Measurements from ENCODE around the gene ZBED4.

ZBED4 gene

DNA sequence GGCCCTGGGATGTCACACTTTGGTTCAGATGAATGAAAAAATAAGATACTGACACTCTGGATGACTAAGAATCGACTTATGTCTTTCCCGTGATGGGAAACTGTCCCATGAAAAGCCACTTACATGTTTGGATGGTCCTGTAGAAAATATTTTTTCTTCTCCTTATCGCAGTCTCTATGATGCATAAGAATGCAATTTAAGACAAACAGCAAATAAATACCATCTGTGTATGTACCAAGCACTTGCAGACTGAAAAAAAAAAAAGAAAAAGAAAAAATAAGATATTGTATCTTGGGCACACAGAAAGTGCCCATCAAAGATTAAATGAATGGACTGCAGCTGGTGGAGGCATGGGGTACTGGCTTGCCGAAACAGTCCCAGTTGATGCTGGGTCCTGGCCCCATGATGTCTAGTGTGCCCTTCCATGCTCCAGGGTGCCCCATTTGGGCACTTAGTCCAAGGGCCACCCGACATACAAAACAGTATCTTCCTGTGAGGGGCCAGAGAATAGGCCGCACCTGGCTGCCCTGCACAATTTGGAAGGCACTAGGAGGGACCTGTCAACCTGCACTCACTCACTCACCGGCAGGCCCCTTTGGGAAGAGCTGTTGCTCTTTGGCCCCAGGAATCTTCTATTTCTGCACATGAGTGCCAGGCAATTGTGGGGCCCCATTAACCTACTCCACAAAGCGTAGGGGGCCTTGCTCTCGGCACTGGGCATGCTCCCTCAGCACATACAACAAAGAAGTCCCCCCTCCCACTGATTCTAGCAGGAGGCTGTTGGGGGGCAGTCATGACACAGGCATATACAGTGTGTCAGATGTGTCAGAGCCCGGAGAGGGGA lies 2.5 kb upstream of the ZBED4 start:
- TF ChIP-seq, protein P1, sequence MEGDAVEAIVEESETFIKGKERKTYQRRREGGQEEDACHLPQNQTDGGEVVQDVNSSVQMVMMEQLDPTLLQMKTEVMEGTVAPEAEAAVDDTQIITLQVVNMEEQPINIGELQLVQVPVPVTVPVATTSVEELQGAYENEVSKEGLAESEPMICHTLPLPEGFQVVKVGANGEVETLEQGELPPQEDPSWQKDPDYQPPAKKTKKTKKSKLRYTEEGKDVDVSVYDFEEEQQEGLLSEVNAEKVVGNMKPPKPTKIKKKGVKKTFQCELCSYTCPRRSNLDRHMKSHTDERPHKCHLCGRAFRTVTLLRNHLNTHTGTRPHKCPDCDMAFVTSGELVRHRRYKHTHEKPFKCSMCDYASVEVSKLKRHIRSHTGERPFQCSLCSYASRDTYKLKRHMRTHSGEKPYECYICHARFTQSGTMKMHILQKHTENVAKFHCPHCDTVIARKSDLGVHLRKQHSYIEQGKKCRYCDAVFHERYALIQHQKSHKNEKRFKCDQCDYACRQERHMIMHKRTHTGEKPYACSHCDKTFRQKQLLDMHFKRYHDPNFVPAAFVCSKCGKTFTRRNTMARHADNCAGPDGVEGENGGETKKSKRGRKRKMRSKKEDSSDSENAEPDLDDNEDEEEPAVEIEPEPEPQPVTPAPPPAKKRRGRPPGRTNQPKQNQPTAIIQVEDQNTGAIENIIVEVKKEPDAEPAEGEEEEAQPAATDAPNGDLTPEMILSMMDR (IDR thresholded peaks at IDR 0.05; ENCODE audit: borderline replicate concordance, insufficient read depth, low read depth, low read length): no peak
- H3K4me3 ChIP-seq (ENCODE audit: low read depth, low read length): no peak overlapping the region

DNA sequence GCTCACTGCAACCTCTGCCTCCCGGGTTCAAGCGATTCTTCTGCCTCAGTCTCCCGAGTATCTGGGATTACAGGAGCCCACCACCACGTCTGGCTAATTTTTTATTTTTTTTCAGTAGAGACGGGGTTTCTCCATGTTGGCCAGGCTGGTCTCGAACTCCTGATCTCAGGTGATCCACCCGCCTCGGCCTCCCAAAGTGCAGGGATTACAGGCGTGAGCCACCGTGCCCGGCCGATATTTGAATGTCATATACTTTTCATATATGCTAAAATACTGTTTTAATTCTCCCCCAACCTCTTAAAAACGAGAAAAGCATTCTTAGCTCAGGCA lies 1.1 kb upstream of the ZBED4 start:
- peak overlapping the region; percentile 77 for H3K4me3 ChIP-seq (ENCODE audit: low read depth, low read length)

DNA sequence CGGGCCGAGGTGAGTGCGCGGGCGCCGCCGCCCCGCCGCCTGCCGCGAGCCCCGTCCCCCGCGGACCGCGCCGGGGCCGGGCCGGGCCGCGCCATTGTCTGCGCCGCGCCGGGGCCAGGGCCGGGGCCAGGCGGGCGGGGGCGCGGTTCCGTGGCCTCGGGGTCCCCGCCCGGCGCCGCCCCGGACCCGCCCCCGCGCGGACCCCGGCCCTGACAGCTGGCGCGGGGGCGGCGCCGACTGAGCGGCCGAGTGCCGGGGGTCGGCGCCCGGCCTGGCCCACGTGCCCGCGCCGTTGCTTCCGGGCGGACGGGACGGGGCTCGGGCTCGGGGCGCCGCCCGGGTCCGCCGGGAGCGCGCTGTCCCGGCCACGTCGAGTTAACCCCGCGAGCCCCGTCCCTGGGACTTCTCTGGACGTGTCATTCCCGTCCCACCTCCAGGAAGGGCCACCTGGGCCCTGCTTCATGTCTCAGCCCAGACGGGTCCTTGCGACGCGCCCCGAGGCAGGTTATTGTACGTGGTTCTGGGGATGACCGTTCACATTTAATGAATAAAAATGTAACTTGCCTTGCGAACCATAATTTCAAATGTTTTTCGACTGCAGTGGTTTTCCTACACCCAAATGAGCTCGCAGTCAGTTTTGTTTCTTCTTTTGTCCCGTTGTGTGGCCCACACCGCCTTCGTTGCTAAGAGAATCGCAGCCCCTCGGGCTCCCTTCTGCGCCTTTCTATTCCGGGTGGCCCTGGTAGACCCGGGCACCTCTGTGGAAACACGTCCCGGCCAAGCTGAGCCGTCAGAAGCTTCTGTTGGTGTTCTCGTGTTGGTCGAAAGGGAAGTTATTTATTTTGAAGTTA lies 562 bp downstream of the ZBED4 start:
- TF ChIP-seq, protein P1 (IDR thresholded peaks at IDR 0.05; ENCODE audit: borderline replicate concordance, insufficient read depth, low read depth, low read length): no peak
- H3K4me3 ChIP-seq (ENCODE audit: low read depth, low read length): peak overlapping the region; percentile 65

DNA sequence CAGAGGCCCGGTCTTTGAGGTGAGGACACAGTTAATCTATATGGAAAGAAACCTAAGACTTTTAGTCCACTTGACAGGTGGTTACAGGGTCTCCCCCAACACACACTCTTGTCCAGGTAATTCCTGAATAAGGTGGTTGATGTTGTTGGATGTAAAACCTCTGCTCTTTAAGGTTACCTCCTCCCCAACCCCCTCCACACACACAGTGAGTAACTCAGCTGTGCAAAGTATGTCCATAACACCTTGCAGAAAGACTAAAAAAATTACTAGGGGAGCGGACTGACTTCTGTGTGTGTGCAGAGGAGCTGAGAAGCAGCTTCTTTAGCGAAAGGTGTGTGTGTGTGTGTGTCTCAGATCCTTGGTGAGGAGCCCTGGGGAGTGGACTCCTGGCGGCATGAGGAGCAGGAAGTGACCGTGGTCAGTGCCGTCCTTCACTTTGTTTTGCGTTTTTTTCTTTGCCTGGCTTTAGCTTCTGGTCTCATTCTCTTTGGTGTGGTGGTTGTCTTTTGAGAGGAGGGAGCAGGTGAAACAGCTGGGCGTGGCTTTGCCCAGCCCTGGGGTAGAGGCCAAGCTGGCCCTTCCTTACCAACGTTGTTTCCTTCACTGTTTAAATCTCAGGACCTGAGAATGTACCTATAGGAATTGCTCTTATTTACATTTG lies 1.7 kb downstream of the ZBED4 start:
- TF ChIP-seq, protein P1 (IDR thresholded peaks at IDR 0.05; ENCODE audit: borderline replicate concordance, insufficient read depth, low read depth, low read length): no peak
- H3K4me3 ChIP-seq (ENCODE audit: low read depth, low read length): no peak overlapping the region

DNA sequence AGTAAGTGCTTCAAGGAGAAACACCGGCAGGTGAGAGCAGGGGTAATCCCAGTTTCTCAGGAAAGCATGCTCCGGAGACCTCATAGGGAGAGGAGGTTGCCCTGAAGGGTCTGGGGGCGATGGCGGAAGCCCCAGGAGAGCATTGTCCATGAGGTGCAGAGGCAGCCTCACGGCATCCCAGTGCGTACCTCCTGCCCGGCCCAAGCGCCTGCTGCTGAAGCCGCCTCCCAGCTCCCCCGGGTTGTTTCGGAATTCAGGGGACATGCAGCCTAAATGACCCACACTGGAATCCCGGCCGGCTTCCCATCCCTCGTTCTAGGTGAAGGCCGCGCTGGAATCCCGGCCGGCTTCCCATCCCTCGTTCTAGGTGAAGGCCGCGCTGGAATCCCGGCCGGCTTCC lies 2.7 kb downstream of the ZBED4 start:
- TF ChIP-seq, protein P1 (IDR thresholded peaks at IDR 0.05; ENCODE audit: borderline replicate concordance, insufficient read depth, low read depth, low read length): no peak

DNA sequence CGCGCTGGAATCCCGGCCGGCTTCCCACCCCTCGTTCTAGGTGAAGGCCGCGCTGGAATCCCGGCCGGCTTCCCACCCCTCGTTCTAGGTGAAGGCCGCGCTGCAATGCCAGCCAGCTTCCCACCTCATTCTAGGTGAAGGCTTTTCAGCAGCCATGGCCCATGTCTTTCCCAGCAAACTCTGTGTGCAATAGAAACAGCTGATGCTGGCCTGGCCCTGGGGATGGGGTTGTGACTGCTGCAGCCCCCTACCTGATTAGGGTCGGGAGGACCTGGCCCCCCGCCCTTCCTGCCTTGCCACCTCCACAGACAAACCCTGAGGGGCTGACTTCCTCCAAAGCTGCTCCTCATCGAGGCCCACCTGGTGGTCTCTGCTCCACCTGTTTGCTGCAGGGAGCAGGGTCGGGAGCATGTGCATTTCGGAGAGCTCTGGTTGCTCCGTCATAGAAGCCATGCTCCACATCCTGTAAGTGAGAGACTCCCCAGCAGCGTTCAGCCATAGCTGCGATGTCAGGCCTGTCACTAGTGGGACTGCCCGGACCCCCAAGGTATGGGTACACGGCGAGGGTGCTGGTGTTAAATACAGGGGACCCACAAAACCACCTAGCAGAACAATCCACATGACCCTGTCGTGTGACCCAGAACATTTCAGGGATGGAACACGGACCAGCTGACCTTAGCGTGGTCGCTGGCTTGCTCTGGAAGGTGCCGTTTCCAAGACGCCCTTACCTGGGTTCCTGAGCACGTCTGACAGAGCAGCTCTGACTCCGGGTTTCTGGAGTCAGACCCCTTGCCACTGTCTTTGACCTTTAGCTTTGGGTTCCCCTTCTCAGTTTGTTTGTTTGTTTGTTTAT lies 3.3 kb downstream of the ZBED4 start:
- H3K4me3 ChIP-seq (ENCODE audit: low read depth, low read length): no peak overlapping the region
- TF ChIP-seq, protein P1 (IDR thresholded peaks at IDR 0.05; ENCODE audit: borderline replicate concordance, insufficient read depth, low read depth, low read length): no peak

More for the DNA sequence above, 2.7 kb downstream of the ZBED4 start:
- no peak overlapping the region for H3K4me3 ChIP-seq (ENCODE audit: low read depth, low read length)

DNA sequence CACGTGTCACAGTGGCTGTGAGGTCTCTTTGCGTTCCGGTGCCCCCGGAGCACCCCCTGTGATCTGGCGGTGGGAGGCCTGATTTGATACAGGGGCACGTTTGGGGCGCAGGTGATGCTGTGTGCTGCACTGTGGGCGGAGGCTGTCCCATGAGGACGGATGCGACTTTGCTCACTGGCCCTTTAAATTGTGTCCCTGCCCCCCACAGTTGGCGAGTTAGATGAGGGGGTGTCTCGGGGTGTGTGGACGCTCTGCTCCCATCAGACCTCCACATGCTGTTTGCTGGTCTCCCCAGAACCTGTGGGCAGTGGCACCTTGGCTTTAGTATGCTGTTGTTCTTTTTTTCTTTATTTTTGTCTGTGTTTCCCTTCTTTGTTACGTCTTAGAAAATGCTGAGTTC lies 5.2 kb downstream of the ZBED4 start:
- no peak overlapping the region for H3K4me3 ChIP-seq (ENCODE audit: low read depth, low read length)
- TF ChIP-seq, protein P1 (IDR thresholded peaks at IDR 0.05; ENCODE audit: borderline replicate concordance, insufficient read depth, low read depth, low read length): no peak
